Stomach smooth muscle (tissue), 2 donors: ENCODE results near the gene PRDM15.
A peak's percentile ranks its signal among the peaks of the same experiment; 100 is the strongest.

Source experiments
- H3K27ac ChIP-seq: one replicate; pipeline ENCODE4 v1.7.0; 2013; ENCODE audit warnings: mild to moderate bottlenecking, low read length, inconsistent platforms
- H3K27me3 ChIP-seq, 2 donors: one replicate each; pipeline ENCODE4 v1.7.0; 2013; ENCODE audit warnings: low read length in 2 of 2; ENCODE audit not compliant: insufficient read depth in 2 of 2, control insufficient read depth in 1 of 2
- H3K36me3 ChIP-seq, 2 donors: one replicate each; pipeline ENCODE4 v1.7.0; 2013; ENCODE audit warnings: low read length in 2 of 2; ENCODE audit not compliant: control insufficient read depth in 2 of 2, insufficient read depth in 2 of 2
- H3K4me1 ChIP-seq: one replicate; pipeline ENCODE4 v1.7.0; 2013; ENCODE audit warnings: low read length; ENCODE audit not compliant: control insufficient read depth, insufficient read depth
- H3K4me3 ChIP-seq, 2 donors: one replicate each; pipeline ENCODE4 v1.7.0; 2013; ENCODE audit warnings: low read length in 2 of 2
- H3K9ac ChIP-seq, 2 donors: one replicate each; pipeline ENCODE4 v1.7.0; 2013; ENCODE audit warnings: low read length in 2 of 2, mild to moderate bottlenecking in 1 of 2
- H3K9me3 ChIP-seq, 2 donors: one replicate each; pipeline ENCODE4 v1.7.0; 2013; ENCODE audit warnings: low read length in 2 of 2; ENCODE audit not compliant: control insufficient read depth in 2 of 2
- donor health status: healthy.
- donor health status: Pancreatic carcinoma.

PRDM15 gene, protein sequence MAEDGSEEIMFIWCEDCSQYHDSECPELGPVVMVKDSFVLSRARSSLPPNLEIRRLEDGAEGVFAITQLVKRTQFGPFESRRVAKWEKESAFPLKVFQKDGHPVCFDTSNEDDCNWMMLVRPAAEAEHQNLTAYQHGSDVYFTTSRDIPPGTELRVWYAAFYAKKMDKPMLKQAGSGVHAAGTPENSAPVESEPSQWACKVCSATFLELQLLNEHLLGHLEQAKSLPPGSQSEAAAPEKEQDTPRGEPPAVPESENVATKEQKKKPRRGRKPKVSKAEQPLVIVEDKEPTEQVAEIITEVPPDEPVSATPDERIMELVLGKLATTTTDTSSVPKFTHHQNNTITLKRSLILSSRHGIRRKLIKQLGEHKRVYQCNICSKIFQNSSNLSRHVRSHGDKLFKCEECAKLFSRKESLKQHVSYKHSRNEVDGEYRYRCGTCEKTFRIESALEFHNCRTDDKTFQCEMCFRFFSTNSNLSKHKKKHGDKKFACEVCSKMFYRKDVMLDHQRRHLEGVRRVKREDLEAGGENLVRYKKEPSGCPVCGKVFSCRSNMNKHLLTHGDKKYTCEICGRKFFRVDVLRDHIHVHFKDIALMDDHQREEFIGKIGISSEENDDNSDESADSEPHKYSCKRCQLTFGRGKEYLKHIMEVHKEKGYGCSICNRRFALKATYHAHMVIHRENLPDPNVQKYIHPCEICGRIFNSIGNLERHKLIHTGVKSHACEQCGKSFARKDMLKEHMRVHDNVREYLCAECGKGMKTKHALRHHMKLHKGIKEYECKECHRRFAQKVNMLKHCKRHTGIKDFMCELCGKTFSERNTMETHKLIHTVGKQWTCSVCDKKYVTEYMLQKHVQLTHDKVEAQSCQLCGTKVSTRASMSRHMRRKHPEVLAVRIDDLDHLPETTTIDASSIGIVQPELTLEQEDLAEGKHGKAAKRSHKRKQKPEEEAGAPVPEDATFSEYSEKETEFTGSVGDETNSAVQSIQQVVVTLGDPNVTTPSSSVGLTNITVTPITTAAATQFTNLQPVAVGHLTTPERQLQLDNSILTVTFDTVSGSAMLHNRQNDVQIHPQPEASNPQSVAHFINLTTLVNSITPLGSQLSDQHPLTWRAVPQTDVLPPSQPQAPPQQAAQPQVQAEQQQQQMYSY

DNA sequence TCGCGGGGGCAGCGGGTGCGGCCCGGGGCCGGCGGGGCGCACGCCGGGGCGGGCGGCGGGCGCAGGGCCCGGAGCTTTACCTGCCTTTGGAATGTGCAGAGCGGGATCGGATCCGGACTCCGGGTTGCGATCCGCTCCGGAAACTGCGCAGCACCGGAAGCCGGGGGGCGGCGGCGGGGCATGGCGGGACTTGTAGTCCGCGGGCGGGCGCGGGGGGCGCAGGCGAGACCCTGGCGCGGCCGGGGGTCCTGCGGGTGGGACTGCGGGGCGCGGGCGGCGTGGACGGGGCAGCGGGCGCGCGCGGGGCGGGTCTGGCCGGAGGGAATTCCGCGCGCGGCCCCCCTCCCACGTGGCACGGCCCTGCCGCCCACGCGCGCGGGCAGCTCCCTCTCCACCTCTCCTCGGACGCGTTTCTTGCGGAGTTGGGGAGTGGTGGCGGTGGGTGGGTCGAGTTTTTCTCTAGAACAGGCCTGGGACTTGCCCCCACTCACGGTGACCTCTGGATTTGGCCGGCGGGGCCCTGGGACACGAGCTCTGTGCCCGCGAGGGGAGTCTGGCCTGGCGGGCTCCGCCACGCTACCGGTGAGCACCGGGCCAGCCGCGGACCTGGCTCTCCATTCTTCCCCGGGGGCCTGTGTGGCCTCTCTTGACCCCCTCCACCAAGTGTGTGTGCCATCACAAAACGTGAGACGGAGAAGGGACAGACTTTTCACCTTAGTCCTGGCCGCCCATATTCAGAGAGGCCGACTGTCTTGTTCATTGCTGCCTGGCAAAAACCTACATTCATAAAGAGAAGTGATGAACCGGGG is at the start of gene PRDM15:
PRDM15 (minus strand) TSS at position 155 of the 809 bp plus-strand sequence. CDS start 18,981 bp downstream, outside the sequence.
- Histone ChIP-seq H3K9ac (peak within 1 kb of the TSS; percentile 80 to 90), H3K27me3 (no peaks in the 10 kb centered on the region), H3K4me1 (peaks cover 14% of the 10 kb centered on the region), H3K36me3 (no peaks in the 10 kb centered on the region), H3K9me3 (no peaks in the 10 kb centered on the region), H3K4me3 (peak within 1 kb of the TSS; percentile 77 to 91), H3K27ac (peak within 1 kb of the TSS; percentile 53)

DNA sequence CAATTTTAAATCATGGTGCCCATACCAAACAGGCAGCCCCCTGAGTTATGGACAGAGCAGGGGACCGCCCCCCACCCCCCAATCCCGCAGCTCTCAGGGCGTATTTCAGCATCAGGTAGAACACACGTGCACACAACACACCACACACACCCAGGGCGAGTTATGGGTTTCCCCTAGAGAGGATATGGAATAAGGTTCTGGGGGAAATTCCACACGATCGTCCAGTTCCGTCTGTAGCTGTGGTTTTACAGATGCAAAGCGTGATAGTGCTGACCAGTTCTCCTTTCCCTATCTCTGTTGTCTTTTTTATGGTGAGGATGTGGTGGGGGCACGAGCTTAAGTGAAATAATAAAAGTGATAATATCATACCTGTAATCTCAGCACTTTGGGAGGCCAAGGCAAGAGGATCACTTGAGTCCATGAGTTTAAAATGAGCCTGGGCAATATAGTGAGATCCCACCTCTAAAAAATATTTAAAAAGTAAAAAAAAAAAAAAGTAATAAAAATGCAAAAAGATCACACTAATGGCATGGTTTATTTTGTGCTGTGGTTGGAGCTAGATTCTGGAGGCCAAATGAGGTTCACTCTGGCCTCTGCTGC is 49.6 kb upstream of the PRDM15 start:
- H3K36me3 ChIP-seq, result no peaks in the 10 kb centered on the region
- H3K27ac ChIP-seq, result no peak overlapping the region
- H3K4me1 ChIP-seq, result peaks cover 20% of the 10 kb centered on the region
- no peaks in the 10 kb centered on the region for H3K9me3 ChIP-seq
- H3K4me3 ChIP-seq, result no peak overlapping the region
- no peak overlapping the region for H3K9ac ChIP-seq
- no peaks in the 10 kb centered on the region for H3K27me3 ChIP-seq

DNA sequence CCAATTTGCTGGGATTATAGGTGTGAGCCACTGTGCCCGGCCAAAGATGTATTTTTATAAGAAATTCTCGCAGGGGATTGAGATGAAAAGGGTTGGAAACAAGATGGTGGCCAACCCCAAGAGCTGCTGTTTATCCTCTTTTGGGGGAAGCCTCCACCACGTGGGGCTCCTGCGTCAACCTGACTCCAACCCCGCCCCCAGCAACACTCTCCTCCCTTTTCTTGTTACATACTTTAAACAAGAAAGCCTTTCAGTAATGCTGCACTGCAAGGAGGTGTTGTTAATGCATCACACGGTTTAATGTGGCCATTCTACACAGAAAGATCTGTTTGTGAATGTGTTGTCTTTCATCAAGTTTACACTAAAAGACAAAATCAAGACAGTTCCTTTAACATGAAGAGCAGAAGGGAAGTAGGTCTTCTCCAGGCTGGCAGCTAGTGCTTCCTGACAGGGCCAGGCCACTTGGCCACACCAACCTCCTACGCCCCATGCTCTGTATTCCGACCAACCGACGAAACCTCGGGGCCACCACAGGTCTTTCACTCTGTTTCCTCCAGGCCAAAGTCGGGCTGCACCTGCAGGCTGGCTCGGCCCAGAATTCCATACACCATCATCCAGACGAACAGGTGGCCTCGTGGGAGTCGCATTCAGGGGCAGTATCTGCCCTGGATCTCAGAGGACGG is 48.7 kb upstream of the PRDM15 start:
- Histone ChIP-seq H3K27ac (no peak overlapping the region), H3K4me3 (no peak overlapping the region), H3K9ac (no peak overlapping the region), H3K27me3 (no peaks in the 10 kb centered on the region), H3K36me3 (no peaks in the 10 kb centered on the region), H3K4me1 (peaks cover 15% of the 10 kb centered on the region), H3K9me3 (no peaks in the 10 kb centered on the region)

DNA sequence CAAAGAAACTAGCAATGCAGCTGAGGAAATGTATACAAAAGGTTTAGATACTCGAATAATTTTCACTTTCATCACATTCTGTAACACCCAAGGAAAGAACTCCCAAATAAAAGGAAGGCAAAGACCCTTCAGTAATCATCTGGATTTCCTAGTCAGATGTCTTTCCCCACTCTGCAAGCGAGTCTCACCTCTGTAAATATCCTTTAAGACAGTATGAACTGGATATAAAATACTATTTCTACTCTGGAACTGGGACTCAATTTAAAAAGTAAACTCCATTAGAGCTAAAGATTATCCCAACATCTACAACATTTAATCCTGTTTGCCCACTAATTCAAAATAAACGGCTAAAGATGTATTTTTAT is 47.6 kb upstream of the PRDM15 start:
- Histone ChIP-seq H3K27me3 (no peaks in the 10 kb centered on the region), H3K9me3 (no peaks in the 10 kb centered on the region), H3K4me1 (peaks cover 12% of the 10 kb centered on the region), H3K9ac (peak overlapping the region; percentile 45 to 83), H3K36me3 (no peaks in the 10 kb centered on the region), H3K27ac (peak overlapping the region; percentile 81), H3K4me3 (peak overlapping the region; percentile 62 to 77)

DNA sequence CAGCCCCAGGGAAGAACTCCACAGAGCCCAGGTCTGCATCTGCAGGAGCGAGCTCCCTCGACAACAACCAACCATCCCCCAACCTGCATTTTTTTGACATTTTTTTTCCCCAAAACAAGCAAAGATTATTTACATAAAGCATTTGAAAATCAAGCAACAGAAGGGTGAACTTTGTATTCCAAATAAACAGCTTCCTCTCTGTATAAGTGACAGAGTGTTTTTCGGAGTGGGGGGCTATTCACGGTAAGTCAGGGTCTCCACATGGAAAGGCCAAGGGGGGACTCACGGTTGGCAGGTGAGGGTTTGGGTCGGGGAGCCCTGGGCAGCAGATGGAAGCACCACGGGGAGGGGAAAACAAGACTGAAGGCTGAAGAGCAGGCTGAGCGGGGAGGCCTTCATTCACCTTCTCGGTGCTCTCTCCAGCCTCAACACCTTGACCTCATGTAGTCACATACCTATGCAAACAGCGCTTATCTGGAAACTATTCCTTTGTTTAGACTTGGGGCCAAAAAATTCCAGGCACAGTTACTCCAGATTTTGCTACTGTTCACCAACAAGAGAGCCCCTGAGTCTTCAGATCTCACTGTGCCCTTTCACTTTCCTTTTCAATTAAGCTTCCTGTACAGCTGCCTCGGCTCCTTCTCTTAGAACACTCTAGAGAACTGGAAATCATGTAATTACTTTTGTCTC is 47.1 kb upstream of the PRDM15 start:
- Histone ChIP-seq H3K36me3 (no peaks in the 10 kb centered on the region), H3K9ac (peak overlapping the region; percentile 45 to 83), H3K27ac (peak overlapping the region; percentile 81), H3K9me3 (no peaks in the 10 kb centered on the region), H3K4me3 (peak overlapping the region; percentile 62 to 77), H3K4me1 (peaks cover 12% of the 10 kb centered on the region), H3K27me3 (no peaks in the 10 kb centered on the region)

DNA sequence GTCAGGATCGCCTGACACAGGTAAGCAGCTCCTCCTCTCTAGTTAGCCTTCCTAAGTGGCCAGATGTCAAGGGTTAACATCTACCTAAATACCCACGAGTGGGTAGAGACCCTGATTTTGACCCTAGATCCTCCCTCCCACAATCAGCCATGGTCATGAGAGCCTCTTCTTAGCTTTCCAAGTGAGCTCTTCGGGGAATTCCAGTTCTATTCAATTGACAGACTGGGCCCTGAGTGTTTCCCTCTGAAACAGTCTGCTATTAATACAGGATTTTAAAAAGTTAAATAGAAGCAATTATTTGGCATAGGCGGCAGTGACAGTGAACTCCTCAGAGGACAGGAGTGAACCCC is 46.6 kb upstream of the PRDM15 start:
- H3K9me3 ChIP-seq, result no peaks in the 10 kb centered on the region
- peaks cover 12% of the 10 kb centered on the region for H3K4me1 ChIP-seq
- peak overlapping the region; percentile 62 to 77 for H3K4me3 ChIP-seq
- H3K9ac ChIP-seq, result peak overlapping the region; percentile 45 to 83
- H3K36me3 ChIP-seq, result no peaks in the 10 kb centered on the region
- H3K27ac ChIP-seq, result peak overlapping the region; percentile 81
- H3K27me3 ChIP-seq, result no peaks in the 10 kb centered on the region

DNA sequence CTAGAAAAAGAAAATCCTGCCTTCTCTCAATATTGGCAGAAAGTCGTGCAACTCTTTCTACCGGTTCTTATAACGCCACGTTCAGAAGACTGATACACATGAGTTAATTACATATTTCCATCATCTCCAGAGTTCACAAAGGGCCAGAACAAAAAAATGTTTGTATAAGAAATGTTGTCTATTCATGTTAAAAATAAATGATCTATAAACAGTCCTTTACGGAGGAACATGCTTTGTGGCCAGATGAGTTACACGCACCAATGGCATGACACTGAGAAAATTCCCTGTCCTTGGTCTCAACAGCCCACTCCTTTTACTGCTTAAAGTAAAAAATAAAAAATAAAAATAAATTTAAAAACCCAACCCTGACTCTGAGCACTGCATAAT is 45.2 kb upstream of the PRDM15 start:
- no peaks in the 10 kb centered on the region for H3K36me3 ChIP-seq
- H3K4me3 ChIP-seq, result no peak overlapping the region
- H3K9ac ChIP-seq, result no peak overlapping the region
- H3K9me3 ChIP-seq, result no peaks in the 10 kb centered on the region
- H3K27ac ChIP-seq, result no peak overlapping the region
- H3K27me3 ChIP-seq, result no peaks in the 10 kb centered on the region
- peaks cover 12% of the 10 kb centered on the region for H3K4me1 ChIP-seq

DNA sequence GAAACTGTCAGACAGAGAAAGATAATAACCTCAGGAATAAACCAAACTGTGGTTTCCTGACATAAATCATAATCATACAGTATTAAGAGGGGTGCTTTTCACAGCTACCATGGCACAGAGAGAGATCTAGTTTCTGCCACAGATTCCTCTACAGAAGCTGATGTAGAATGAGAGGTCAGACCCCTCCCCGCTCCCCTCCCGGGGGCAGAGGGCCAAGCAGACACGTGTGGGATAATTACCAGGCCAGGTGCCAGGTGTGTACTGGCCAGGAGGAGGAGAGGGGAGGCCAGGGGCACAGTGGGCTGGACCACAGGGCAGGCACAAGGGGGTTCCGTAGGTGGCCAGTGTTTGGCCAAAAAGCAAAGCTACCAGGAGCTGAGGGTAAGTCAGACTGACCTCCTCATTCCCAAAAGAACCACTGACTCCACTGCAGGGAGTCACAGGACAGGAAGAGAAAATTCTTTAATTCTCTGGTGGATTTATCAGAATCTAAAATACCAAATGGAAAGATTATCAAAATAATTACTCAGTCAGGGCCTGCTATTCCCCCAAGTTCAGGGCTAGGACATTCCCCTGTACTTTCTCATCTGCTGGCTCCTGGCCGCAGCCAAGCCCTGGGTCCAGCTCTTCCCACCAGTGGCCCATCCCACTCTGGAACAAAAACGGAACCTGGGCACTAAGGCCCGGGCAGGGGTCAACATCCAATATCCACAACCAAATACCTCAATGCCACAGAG is 44.7 kb upstream of the PRDM15 start:
- Histone ChIP-seq H3K4me1 (peaks cover 12% of the 10 kb centered on the region), H3K4me3 (peak overlapping the region in 1 of 2 donors; percentile 47), H3K9ac (peak overlapping the region in 1 of 2 donors; percentile 36), H3K27me3 (no peaks in the 10 kb centered on the region), H3K36me3 (peaks cover 2 to 4% of the 10 kb centered on the region in 2 donors), H3K27ac (no peak overlapping the region), H3K9me3 (no peaks in the 10 kb centered on the region)

DNA sequence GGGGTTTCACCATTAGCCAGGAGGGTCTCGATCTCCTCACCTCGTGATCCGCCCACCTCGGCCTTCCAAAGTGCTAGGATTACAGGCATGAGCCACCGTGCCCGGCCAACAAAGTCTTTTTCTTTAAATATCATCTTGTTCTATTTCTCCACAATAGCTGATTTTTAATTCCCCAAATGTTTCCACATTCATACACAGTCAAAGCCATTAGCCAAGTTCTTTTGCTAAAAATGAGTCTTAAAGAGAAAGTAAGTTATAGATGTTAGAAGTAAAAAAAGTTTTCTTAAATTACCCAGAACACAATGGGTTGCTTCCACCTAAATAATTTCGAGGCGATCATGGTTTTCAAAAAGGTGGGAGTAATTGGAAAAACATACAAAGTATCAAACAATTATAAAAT is 44.0 kb upstream of the PRDM15 start:
- no peak overlapping the region for H3K27ac ChIP-seq
- no peaks in the 10 kb centered on the region for H3K9me3 ChIP-seq
- H3K27me3 ChIP-seq, result no peaks in the 10 kb centered on the region
- no peak overlapping the region for H3K9ac ChIP-seq
- H3K4me1 ChIP-seq, result peaks cover 12% of the 10 kb centered on the region
- peaks cover 5 to 7% of the 10 kb centered on the region in 2 donors for H3K36me3 ChIP-seq
- no peak overlapping the region for H3K4me3 ChIP-seq
